NB4 (cell line): ENCODE measurements around the gene FUOM.

Source experiments
- DNase-seq: peaks from one replicate; pipeline ENCODE4 v3.0.0; 2010; ENCODE audit warnings: low read depth
- H3K4me3 ChIP-seq: one replicate; pipeline ENCODE4 v1.5.1; 2011; ENCODE audit warnings: mild to moderate bottlenecking, low read depth, low read length, moderate library complexity
- CTCF ChIP-seq: IDR thresholded peaks from one replicate; pipeline ENCODE4 v1.5.1; 2012; ENCODE audit warnings: low read depth, low read length
- MAX ChIP-seq: IDR thresholded peaks from 2 replicates; pipeline ENCODE4 v1.6.1; 2011; ENCODE audit warnings: low read depth, low read length
- MYC ChIP-seq: IDR thresholded peaks from 2 replicates; pipeline ENCODE4 v1.6.1; 2011; ENCODE audit warnings: low read depth, low read length
- POLR2A ChIP-seq: IDR thresholded peaks from 2 replicates; pipeline ENCODE4 v1.6.1; 2011; ENCODE audit warnings: mild to moderate bottlenecking; ENCODE audit not compliant: insufficient read length; ENCODE audit errors: extremely low read depth

FUOM gene

GRCh38 chr10:133306097-133306476 is 51.7 kb downstream of the FUOM start:
- DNase-seq: no peak
- H3K4me3 ChIP-seq: no peak overlapping the region
- TF ChIP-seq POLR2A: no peak
- TF ChIP-seq MAX: no peak
- no peak for TF ChIP-seq MYC
- no peak for TF ChIP-seq CTCF
